Measurements from ENCODE around the gene PLEKHB2.
"Not testable (repeated sequence)": the region's sequence is repeated elsewhere in the genome, so short reads cannot be mapped to it uniquely, and the experiment has no call there.

The PLEKHB2 gene

GRCh38 chr2:131156452-131157149 is 51.5 kb downstream of the PLEKHB2 start:
- H3K4me1 Mint-ChIP-seq = no peaks in the 10 kb centered on the region
- H3K36me3 Mint-ChIP-seq (ENCODE audit: low read depth) = no peaks in the 10 kb centered on the region
- H3K27ac Mint-ChIP-seq = no peak overlapping the region
- H3K9me3 Mint-ChIP-seq = no peaks in the 10 kb centered on the region
- H3K27me3 Mint-ChIP-seq (ENCODE audit: low read depth) = peaks cover 5% of the 10 kb centered on the region
- TF ChIP-seq CTCF (IDR thresholded peaks at IDR 0.05; ENCODE audit: unreplicated experiment in 3 of 3) = no peak
- H3K4me3 Mint-ChIP-seq = no peak overlapping the region

- H3K4me3 Mint-ChIP-seq; H3K27ac Mint-ChIP-seq; H3K9me3 Mint-ChIP-seq; H3K36me3 Mint-ChIP-seq (ENCODE audit: low read depth); H3K27me3 Mint-ChIP-seq (ENCODE audit: low read depth); H3K4me1 Mint-ChIP-seq: not testable (repeated sequence)
Observed at GRCh38 chr2:131165562-131165961, 60.4 kb downstream of the PLEKHB2 start.

GRCh38 chr2:131168538-131168937 is 63.4 kb downstream of the PLEKHB2 start:
- H3K27ac Mint-ChIP-seq = no peak overlapping the region
- no peaks in the 10 kb centered on the region for H3K9me3 Mint-ChIP-seq
- H3K36me3 Mint-ChIP-seq (ENCODE audit: low read depth) = no peaks in the 10 kb centered on the region
- H3K4me3 Mint-ChIP-seq = no peak overlapping the region
- TF ChIP-seq CTCF (IDR thresholded peaks at IDR 0.05; ENCODE audit: unreplicated experiment in 3 of 3) = no peak
- no peaks in the 10 kb centered on the region for H3K27me3 Mint-ChIP-seq (ENCODE audit: low read depth)
- no peaks in the 10 kb centered on the region for H3K4me1 Mint-ChIP-seq

GRCh38 chr2:131178050-131178449 is 72.9 kb downstream of the PLEKHB2 start:
- H3K27me3 Mint-ChIP-seq (ENCODE audit: low read depth) = not testable (repeated sequence)

GRCh38 chr2:131178721-131179418 is 73.7 kb downstream of the PLEKHB2 start:
- Mint-ChIP-seq H3K27ac (peak overlapping the region in 1 of 3 experiments; percentile 33), H3K4me1 (peaks cover 14% of the 10 kb centered on the region)
- H3K4me3 Mint-ChIP-seq; H3K9me3 Mint-ChIP-seq; H3K27me3 Mint-ChIP-seq (ENCODE audit: low read depth); H3K36me3 Mint-ChIP-seq (ENCODE audit: low read depth): not testable (repeated sequence)

More at GRCh38 chr2:131178050-131178449, 72.9 kb downstream of the PLEKHB2 start:
- not testable (repeated sequence) for H3K9me3 Mint-ChIP-seq; H3K36me3 Mint-ChIP-seq (ENCODE audit: low read depth); H3K27ac Mint-ChIP-seq; H3K4me3 Mint-ChIP-seq
- peaks cover 14% of the 10 kb centered on the region for H3K4me1 Mint-ChIP-seq

GRCh38 chr2:131181451-131181850 is 76.3 kb downstream of the PLEKHB2 start:
- not testable (repeated sequence) for H3K36me3 Mint-ChIP-seq (ENCODE audit: low read depth); H3K9me3 Mint-ChIP-seq; H3K27me3 Mint-ChIP-seq (ENCODE audit: low read depth); H3K4me3 Mint-ChIP-seq; H3K27ac Mint-ChIP-seq
- H3K4me1 Mint-ChIP-seq = peaks cover 14% of the 10 kb centered on the region

GRCh38 chr2:131193421-131193820 is 88.3 kb downstream of the PLEKHB2 start:
- H3K4me1 Mint-ChIP-seq; H3K27ac Mint-ChIP-seq; H3K36me3 Mint-ChIP-seq (ENCODE audit: low read depth); H3K27me3 Mint-ChIP-seq (ENCODE audit: low read depth); H3K9me3 Mint-ChIP-seq; H3K4me3 Mint-ChIP-seq: not testable (repeated sequence)

- not testable (repeated sequence) for H3K9me3 Mint-ChIP-seq; H3K27me3 Mint-ChIP-seq (ENCODE audit: low read depth); H3K4me1 Mint-ChIP-seq; H3K36me3 Mint-ChIP-seq (ENCODE audit: low read depth); H3K27ac Mint-ChIP-seq; H3K4me3 Mint-ChIP-seq
Observed at GRCh38 chr2:131196186-131196585, 91.0 kb downstream of the PLEKHB2 start.
